DOHH2 (cell line): Measurements from ENCODE around the gene KCNJ1.

ENCODE experiments used
- CTCF ChIP-seq: fragments of 200-600 bp; sonication (generic); IDR thresholded peaks from one replicate; pipeline ENCODE4 v1.5.1; 2014; ENCODE audit warnings: antibody characterized with exemption, mild to moderate bottlenecking, low read depth, low read length; ENCODE audit not compliant: poor library complexity, severe bottlenecking
- EZH2phosphoT487 ChIP-seq: fragments of 200-600 bp; sonication (generic); IDR thresholded peaks from 2 replicates; pipeline ENCODE4 v1.6.1; 2017; ENCODE audit warnings: borderline replicate concordance, mild to moderate bottlenecking, antibody characterized with exemption, low read length, moderate library complexity, mixed read lengths

GRCh38 chr11:128846985-128847384 is 20.1 kb downstream of the KCNJ1 start:
- no peak for TF ChIP-seq CTCF
- no peak for TF ChIP-seq EZH2phosphoT487
